HEK293T (cell line): ENCODE data around the gene RAB3B.

Experiments
- ARNT ChIP-seq: fragments of 450-650 bp; IDR thresholded peaks from 2 replicates; pipeline ENCODE4 v1.6.1; 2017; ENCODE audit warnings: mild to moderate bottlenecking
- HDGF ChIP-seq: fragments of 450-650 bp; IDR thresholded peaks from 2 replicates; pipeline ENCODE4 v1.6.1; 2017; ENCODE audit warnings: antibody characterized with exemption, borderline replicate concordance
- NFRKB ChIP-seq: fragments of 450-650 bp; IDR thresholded peaks from 2 replicates; pipeline ENCODE4 v1.6.1; 2016; ENCODE audit warnings: mild to moderate bottlenecking, moderate library complexity
- TF ChIP-seq, protein P1 (sequence below): fragments of 450-650 bp; IDR thresholded peaks from 2 replicates; pipeline ENCODE4 v1.6.1; 2016

GRCh38 chr1:51956528-51957509 lies 33.7 kb downstream of the RAB3B start:
- TF ChIP-seq HDGF (no peak), ARNT (no peak), NFRKB (no peak)
- TF ChIP-seq, protein P1, sequence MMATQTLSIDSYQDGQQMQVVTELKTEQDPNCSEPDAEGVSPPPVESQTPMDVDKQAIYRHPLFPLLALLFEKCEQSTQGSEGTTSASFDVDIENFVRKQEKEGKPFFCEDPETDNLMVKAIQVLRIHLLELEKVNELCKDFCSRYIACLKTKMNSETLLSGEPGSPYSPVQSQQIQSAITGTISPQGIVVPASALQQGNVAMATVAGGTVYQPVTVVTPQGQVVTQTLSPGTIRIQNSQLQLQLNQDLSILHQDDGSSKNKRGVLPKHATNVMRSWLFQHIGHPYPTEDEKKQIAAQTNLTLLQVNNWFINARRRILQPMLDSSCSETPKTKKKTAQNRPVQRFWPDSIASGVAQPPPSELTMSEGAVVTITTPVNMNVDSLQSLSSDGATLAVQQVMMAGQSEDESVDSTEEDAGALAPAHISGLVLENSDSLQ: no peak
